Measurements from ENCODE around the gene KIAA0040.

DNA sequence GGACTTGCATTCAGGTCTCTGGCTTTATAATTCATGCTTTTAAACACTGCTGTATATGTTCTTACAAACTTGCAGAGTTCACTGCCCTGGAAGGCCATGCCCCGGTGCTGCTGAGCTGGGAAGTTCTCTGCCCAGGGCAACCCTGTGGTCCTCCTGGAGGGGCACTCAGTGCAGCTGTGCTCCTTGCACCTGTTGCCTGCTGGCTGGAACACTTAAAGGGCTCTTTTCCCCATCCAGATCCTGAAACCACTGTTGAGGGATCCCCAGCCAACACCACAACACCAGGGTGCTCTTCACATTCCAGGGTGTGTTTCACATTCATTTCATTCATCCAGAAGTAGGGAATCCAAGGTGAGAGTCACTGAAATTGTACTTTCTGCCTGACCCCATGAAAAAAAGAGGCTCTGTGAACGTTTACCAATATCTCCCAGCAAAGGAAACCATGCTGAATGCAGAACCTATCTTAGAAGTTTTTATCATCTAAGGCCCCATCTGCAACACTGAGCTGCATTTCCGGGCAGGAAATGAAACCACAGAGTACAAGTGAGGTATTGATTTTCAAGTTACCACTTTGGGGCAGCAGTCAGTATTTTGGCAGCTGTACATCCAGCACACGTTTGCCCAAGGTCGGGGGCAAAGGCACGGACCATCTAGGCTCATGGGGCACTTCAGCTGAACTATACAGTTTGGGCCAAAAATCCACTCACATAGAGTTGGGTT is 16.4 kb upstream of the KIAA0040 start:
- TF ChIP-seq, protein P1, sequence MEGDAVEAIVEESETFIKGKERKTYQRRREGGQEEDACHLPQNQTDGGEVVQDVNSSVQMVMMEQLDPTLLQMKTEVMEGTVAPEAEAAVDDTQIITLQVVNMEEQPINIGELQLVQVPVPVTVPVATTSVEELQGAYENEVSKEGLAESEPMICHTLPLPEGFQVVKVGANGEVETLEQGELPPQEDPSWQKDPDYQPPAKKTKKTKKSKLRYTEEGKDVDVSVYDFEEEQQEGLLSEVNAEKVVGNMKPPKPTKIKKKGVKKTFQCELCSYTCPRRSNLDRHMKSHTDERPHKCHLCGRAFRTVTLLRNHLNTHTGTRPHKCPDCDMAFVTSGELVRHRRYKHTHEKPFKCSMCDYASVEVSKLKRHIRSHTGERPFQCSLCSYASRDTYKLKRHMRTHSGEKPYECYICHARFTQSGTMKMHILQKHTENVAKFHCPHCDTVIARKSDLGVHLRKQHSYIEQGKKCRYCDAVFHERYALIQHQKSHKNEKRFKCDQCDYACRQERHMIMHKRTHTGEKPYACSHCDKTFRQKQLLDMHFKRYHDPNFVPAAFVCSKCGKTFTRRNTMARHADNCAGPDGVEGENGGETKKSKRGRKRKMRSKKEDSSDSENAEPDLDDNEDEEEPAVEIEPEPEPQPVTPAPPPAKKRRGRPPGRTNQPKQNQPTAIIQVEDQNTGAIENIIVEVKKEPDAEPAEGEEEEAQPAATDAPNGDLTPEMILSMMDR (IDR thresholded peaks at IDR 0.05): no peak
- no peak for TF ChIP-seq EZH2 (IDR thresholded peaks at IDR 0.05; ENCODE audit: borderline replicate concordance, insufficient read depth, low read depth, low read length, poor library complexity, severe bottlenecking)

Measured in B cell (primary cell).